ENCODE results near the gene ZNF581. TPM values are rescaled to one million over a fixed set of nuclear protein-coding genes. Genes with fewer than 3 reads are reported as not detected.

ZNF581 gene
- total RNA-seq, 4 donors from 2014 or later = 16.3 to 27.1 (median 20.2) TPM

DNA sequence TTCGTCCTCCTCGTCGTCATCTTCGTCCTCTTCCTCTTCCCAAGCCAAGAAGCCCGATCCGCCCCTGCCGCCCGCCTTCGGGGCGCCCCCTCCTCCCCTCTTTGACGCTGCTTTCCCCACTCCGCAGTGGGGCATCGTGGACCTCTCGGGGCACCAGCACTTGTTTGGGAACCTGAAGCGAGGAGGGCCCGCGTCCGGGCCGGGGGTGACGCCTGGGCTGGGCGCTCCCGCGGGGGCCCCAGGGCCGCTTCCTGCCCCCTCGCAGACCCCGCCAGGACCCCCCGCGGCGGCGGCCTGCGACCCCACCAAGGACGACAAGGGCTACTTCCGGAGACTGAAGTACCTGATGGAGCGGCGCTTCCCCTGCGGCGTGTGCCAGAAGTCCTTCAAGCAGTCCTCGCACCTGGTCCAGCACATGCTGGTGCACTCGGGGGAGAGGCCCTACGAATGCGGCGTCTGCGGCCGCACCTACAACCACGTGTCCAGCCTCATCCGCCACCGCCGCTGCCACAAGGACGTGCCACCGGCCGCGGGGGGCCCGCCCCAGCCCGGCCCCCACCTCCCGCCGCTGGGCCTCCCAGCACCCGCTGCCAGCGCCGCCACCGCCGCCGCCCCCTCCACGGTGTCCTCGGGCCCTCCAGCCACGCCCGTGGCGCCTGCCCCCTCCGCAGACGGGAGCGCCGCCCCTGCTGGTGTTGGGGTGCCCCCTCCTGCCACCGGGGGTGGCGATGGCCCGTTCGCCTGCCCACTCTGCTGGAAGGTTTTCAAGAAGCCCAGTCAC lies 29.3 kb upstream of the ZNF581 start:
- H3K9me3 ChIP-seq = no peaks in the 10 kb centered on the region
- H3K27me3 ChIP-seq = no peaks in the 10 kb centered on the region
- peaks cover 15% of the 10 kb centered on the region for H3K4me1 ChIP-seq
- no peak overlapping the region for H3K4me3 ChIP-seq
- no peak for TF ChIP-seq EP300 (IDR thresholded peaks at IDR 0.05)
- TF ChIP-seq, protein P1, sequence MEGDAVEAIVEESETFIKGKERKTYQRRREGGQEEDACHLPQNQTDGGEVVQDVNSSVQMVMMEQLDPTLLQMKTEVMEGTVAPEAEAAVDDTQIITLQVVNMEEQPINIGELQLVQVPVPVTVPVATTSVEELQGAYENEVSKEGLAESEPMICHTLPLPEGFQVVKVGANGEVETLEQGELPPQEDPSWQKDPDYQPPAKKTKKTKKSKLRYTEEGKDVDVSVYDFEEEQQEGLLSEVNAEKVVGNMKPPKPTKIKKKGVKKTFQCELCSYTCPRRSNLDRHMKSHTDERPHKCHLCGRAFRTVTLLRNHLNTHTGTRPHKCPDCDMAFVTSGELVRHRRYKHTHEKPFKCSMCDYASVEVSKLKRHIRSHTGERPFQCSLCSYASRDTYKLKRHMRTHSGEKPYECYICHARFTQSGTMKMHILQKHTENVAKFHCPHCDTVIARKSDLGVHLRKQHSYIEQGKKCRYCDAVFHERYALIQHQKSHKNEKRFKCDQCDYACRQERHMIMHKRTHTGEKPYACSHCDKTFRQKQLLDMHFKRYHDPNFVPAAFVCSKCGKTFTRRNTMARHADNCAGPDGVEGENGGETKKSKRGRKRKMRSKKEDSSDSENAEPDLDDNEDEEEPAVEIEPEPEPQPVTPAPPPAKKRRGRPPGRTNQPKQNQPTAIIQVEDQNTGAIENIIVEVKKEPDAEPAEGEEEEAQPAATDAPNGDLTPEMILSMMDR (IDR thresholded peaks at IDR 0.05) = no peak
- no peak for TF ChIP-seq POLR2AphosphoS5 (IDR thresholded peaks at IDR 0.05)
- TF ChIP-seq POLR2A (IDR thresholded peaks at IDR 0.05) = no peak
- no peak overlapping the region for H3K27ac ChIP-seq
- WGBS = 89% methylated on average over 15 of the region's 75 CpGs
- H3K36me3 ChIP-seq = peaks cover 64% of the 10 kb centered on the region
- DNase-seq (ENCODE audit: low spot score in 2 of 2) = no peak

DNA sequence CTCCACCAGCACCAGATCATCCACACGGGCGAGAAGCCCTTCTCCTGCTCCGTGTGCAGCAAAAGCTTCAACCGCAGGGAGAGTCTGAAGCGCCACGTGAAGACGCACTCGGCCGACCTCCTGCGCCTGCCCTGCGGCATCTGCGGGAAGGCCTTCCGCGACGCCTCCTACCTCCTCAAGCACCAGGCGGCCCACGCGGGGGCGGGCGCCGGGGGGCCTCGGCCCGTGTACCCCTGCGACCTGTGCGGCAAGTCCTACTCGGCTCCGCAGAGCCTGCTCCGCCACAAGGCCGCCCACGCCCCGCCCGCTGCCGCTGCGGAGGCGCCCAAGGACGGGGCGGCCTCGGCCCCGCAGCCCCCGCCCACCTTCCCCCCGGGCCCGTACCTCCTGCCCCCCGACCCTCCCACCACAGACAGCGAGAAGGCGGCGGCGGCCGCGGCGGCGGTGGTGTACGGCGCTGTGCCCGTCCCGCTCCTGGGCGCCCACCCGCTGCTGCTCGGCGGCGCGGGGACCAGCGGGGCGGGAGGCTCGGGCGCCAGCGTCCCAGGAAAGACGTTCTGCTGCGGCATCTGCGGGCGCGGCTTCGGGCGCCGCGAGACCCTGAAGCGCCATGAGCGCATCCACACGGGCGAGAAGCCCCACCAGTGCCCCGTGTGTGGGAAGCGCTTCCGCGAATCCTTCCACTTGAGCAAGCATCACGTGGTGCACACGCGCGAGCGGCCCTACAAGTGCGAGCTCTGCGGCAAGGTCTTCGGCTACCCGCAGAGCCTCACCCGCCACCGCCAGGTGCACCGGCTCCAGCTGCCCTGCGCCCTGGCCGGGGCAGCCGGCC lies 28.5 kb upstream of the ZNF581 start:
- no peak for DNase-seq (ENCODE audit: low spot score in 2 of 2)
- WGBS = 96% methylated on average over 71 of the region's 98 CpGs
- Histone ChIP-seq H3K9me3 (no peaks in the 10 kb centered on the region), H3K36me3 (peaks cover 55% of the 10 kb centered on the region), H3K27ac (no peak overlapping the region), H3K4me1 (peaks cover 15% of the 10 kb centered on the region), H3K4me3 (no peak overlapping the region), H3K27me3 (no peaks in the 10 kb centered on the region)
- TF ChIP-seq POLR2A (IDR thresholded peaks at IDR 0.05) (no peak), EP300 (IDR thresholded peaks at IDR 0.05) (no peak), POLR2AphosphoS5 (IDR thresholded peaks at IDR 0.05) (no peak)
- TF ChIP-seq, protein P1 (IDR thresholded peaks at IDR 0.05) = no peak

DNA sequence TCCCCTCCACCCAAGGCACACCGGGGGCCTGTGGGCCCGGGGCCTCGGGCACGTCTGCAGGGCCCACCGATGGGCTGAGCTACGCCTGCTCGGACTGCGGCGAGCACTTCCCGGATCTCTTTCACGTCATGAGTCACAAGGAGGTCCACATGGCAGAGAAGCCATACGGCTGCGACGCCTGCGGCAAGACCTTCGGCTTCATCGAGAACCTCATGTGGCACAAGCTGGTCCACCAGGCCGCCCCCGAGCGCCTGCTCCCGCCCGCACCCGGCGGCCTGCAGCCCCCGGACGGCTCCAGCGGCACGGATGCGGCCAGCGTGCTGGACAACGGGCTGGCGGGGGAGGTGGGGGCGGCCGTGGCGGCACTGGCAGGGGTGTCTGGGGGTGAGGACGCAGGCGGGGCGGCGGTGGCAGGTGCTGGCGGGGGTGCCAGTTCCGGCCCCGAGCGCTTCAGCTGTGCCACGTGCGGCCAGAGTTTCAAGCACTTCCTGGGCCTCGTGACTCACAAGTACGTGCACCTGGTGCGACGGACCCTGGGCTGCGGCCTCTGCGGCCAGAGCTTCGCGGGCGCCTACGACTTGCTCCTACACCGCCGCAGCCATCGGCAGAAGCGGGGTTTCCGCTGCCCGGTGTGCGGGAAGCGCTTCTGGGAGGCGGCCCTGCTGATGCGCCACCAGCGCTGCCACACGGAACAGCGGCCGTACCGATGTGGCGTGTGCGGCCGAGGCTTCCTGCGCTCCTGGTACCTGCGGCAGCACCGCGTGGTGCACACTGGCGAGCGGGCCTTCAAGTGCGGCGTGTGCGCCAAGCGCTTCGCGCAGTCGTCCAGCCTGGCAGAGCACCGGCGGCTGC lies 27.7 kb upstream of the ZNF581 start:
- H3K4me1 ChIP-seq = peaks cover 15% of the 10 kb centered on the region
- H3K36me3 ChIP-seq = peaks cover 47% of the 10 kb centered on the region
- no peak overlapping the region for H3K27ac ChIP-seq
- no peaks in the 10 kb centered on the region for H3K9me3 ChIP-seq
- no peak for TF ChIP-seq POLR2A (IDR thresholded peaks at IDR 0.05)
- no peak for TF ChIP-seq POLR2AphosphoS5 (IDR thresholded peaks at IDR 0.05)
- no peak for TF ChIP-seq EP300 (IDR thresholded peaks at IDR 0.05)
- TF ChIP-seq, protein P1 (IDR thresholded peaks at IDR 0.05) = no peak
- 97% methylated on average over 83 of the region's 88 CpGs for WGBS
- no peak for DNase-seq (ENCODE audit: low spot score in 2 of 2)
- H3K27me3 ChIP-seq = no peaks in the 10 kb centered on the region
- no peak overlapping the region for H3K4me3 ChIP-seq

DNA sequence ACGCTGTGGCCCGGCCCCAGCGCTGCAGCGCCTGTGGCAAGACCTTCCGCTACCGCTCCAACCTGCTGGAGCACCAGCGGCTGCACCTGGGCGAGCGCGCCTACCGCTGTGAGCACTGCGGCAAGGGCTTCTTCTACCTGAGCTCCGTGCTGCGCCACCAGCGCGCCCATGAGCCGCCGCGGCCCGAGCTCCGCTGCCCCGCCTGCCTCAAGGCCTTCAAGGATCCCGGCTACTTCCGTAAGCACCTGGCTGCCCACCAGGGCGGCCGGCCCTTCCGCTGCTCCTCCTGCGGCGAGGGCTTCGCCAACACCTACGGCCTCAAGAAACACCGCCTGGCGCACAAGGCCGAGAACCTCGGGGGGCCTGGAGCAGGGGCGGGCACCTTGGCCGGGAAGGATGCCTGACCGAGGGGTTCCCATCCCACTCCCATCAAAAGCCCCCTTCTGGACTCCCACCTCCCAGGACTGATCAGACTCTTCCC lies 27.0 kb upstream of the ZNF581 start:
- Histone ChIP-seq H3K9me3 (no peaks in the 10 kb centered on the region), H3K4me1 (peaks cover 8% of the 10 kb centered on the region), H3K4me3 (no peak overlapping the region), H3K27me3 (no peaks in the 10 kb centered on the region), H3K36me3 (peaks cover 48% of the 10 kb centered on the region), H3K27ac (no peak overlapping the region)
- WGBS = 94% methylated on average over 22 of the region's 38 CpGs
- TF ChIP-seq POLR2A (IDR thresholded peaks at IDR 0.05) (no peak), POLR2AphosphoS5 (IDR thresholded peaks at IDR 0.05) (no peak), EP300 (IDR thresholded peaks at IDR 0.05) (no peak)
- TF ChIP-seq, protein P1 (IDR thresholded peaks at IDR 0.05) = no peak
- DNase-seq (ENCODE audit: low spot score in 2 of 2) = no peak

All from suprapubic skin (tissue), 4 donors.